Stimulated activated naive CD4-positive, alpha-beta T cell (primary cell): ENCODE measurements around the gene ZNF148.

Experiments used
- DNase-seq, 6 experiments: peaks; one replicate each; lab custom pipeline; 2025; lab: John Stamatoyannopoulos, UW

Gene ZNF148

DNA sequence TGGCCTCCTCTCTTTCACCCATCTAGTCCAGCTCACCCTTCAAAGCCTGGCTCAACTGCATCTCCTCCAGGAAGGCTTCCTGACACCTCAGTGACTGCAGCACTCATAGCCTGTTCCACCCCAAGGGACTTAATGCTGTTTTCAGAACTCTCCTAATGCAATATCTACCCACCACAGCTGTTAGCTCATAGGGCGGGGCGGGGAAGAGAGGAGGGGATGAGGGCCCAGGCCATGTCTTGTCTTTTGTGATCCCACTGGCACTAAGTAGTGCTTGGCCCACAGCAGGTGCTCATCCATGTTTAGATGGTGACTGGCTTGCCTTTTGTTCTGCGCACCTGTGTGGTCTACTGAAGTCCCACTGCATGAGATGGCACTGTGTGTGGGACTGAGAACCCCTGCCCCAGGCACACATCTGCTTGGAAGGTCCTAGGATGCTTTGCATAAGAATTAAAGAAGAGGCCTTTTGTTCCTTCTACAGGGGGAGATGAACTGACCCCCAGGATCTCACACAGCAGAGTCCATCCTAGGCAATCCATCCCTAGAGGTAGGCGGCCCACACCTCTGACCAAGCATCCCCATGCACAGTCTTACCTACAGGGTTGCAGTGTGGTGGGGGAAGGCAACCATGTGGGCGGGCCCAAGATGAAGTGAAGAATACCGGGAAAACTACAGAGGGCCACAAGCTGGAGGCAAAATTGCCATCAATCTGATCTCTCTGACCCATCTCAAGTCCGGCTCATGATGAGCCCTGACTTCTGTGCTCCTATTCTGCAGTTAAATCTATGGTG is 185.6 kb downstream of the ZNF148 start:
- no peak for DNase-seq

DNA sequence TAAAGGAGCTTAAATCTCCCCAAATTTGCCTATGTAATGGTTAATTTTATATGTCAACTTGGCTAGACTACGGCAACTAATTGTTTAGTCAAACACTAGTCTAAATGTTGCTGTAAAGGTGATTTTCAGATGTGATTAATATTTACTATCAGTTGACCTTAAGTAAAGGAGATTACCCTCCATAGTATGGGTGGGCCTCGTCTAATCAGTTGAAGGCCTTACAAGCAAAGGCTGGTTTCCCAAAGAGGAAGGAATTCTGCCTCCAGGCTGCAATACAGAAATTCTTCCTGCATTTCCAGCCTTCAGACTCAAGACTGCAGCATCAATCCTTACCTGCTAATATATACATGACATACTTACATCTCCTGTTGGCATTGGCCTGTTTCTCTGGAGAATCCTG is 186.2 kb downstream of the ZNF148 start:
- no peak for DNase-seq

DNA sequence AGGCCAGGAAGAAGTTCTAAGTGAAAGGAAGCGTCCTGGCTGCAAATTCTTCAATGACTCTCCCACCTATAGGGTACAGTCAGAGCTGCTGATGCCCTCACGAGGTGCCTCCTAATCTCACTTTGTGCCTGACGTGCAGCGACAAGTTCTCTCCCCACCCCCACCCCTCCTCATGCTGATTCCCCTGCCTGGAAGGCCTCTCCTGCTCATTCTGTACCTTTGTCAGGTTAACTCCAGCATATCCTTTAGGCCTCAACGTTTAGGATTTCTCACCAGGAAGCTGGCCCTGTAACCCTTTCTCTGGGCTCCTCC is 187.6 kb downstream of the ZNF148 start:
- no peak for DNase-seq

DNA sequence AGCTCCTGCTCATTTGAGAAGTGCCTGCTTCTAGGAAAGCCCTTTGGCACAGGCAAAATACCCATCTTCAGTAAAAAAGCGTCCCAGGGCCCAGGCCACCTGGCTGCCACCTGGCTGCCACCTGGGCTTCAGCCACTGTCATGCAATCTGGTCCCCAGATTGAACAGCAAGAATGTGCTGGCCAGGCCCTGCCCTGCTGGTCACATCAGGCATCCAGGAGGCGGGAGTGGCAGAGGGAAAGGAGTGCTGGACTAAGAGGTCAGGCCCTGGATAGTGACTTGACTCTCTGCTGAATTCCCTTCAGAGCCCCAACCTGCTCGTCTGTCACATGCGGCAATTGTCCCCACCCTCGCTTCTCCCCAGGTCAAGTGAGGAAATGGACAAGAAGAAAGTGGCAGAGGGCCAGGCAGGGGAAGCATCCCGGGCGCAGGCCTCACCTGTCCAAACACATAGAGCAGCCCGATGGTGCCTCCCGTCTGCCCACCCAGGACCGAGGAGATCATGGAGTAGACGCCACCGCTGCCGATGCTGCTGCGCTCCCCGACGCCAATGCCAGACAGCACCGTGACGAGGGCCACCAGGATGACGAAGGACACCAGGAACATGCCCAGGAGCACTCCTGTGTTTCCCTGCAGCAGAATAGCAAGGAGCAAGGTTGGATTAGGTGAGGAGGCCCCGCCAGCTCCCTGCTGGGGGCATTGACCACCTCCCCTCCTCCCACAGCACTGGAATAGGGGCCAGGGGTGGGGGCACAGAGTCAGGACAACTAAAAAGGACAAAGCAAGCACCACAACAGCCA is 188.1 kb downstream of the ZNF148 start:
- DNase-seq: no peak

DNA sequence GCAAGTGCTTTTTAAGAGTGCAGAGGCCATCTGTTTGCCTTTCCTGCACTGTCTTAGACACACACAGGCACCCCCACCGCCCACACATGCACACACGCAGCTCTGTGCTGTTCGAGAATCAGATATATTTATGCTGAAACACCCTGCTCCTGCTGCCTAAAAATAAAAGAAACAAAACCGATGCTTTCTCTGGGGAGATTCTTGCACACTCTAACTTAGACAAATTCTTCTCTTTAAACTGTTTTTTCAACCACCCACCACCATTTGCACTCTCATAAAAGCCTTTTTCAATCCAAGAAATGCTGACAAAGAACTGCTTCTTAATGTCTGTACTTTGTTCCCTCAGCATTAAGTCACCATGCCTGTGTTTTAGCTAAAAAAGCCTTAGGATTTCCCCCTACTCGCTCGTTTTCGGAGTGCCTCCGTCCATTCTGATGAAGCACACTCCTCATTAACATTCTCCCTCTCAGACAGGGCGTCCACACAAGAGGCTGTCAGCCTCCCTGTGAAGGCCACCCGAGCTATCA is 188.8 kb downstream of the ZNF148 start:
- no peak for DNase-seq

DNA sequence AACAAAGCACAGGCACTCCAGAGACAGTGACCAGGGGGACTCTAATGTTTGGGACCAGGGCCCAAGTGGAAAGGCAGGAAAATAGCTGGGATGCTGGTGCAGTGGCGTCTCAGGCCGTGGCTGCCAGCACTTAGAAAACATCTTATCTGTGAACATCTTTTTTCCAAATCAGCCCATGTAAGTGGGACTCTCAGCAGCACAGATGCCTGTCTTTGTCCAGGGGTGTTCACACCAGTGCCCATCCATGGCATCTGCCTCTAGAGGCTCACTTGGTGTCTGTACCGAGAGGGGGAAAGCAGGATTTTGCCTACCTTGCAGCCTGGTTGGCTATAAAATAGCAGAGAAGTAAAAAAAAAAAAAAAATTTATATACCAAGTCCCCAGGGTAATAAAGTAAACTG is 189.3 kb downstream of the ZNF148 start:
- DNase-seq: no peak

DNA sequence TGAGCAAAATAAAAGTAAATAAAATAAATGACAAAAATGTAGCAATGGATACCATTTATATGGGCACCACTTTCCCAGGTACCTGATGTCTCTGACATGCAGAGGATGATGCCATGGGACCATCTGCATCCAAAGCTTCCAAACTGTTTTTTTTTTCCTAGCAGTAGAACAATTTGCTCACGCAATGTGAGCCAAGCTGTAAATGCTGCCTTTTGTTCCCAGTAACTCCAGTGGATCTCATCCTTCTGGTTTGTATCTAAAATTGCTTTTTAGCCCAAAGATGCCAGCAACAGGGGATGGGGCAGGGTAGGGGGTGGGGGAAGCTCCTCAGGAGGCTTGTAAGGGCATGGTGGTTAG is 195.3 kb downstream of the ZNF148 start:
- no peak for DNase-seq

DNA sequence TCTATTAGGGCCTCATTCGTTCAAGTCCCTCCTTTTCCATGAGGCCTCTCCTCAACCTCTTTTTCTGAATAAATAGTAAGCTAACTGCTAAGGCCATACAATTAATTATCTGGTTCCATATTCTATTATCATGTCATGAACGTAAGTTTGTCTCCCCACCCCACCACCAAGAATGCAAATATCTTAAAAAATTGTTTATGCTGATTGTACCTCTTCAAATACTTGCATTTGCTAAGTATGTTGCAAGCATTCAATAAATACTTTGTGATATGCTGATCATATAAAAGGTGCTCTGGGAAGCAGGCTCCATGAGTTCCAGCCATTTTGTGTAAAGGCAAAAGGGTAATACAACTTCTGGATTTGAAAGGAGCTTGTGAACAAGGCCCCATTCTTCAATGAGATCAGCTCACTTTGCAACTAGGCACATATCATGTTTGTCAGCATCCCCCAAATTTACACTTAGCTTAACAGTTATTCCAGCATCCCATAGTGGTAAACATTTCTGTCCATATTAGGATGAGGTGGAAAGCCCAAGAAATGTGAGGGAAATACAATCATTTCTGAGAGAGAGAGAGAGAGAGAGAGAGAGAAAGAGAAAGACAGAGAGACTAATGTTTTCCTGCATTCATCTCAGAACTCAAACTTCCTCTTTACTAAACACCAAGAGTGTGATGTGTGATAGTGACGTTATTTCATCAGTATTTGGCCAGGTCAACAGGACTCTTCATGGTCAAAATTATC is 195.8 kb downstream of the ZNF148 start:
- DNase-seq: no peak

DNA sequence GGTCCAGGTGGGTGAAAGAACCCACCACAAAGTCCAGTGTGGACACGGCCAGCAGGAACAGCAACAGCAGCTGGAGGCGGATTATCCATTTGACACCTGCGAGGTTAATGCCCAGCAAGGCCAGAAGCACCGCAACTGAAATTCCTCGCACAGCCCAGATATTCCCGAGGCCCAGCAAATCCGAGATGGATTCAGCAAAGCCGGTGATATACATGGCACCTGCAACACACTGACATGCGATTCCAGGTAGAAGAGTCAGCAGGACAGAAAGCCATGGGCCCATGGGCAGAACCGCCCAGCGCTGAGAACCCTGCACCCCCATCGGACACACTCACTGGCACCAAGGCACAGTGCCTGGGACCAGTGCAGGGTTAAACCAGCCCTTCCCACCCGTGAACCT is 197.4 kb downstream of the ZNF148 start:
- DNase-seq: no peak
